ENCODE measurements around the gene MBD3L4. TPM values are rescaled to one million over a fixed set of nuclear protein-coding genes. Genes with fewer than 3 reads are reported as not detected.

MBD3L4 gene
- total RNA-seq, 4 donors from 2014 or later, result not detected

- Histone ChIP-seq H3K9me3 (no peaks in the 10 kb centered on the region), H3K4me3 (no peak overlapping the region), H3K36me3 (no peaks in the 10 kb centered on the region), H3K27ac (no peak overlapping the region), H3K4me1 (no peaks in the 10 kb centered on the region), H3K27me3 (peaks cover 8% of the 10 kb centered on the region)
- ATAC-seq, result no peak
- WGBS, 2 donors (ENCODE audit: low coverage in 1 of 2), result 85 to 91% methylated on average over 4 to 14 of the region's 18 CpGs
- no peak for TF ChIP-seq POLR2AphosphoS5 (IDR thresholded peaks at IDR 0.05)
- no peak for TF ChIP-seq EP300 (IDR thresholded peaks at IDR 0.05)
Observed at GRCh38 chr19:7004313-7004931, 35.6 kb downstream of the MBD3L4 start.

- Histone ChIP-seq H3K9me3 (no peaks in the 10 kb centered on the region), H3K27me3 (peaks cover 8% of the 10 kb centered on the region), H3K36me3 (no peaks in the 10 kb centered on the region), H3K27ac (no peak overlapping the region), H3K4me1 (no peaks in the 10 kb centered on the region), H3K4me3 (no peak overlapping the region)
- TF ChIP-seq POLR2A (IDR thresholded peaks at IDR 0.05) (no peak), POLR2AphosphoS5 (IDR thresholded peaks at IDR 0.05) (no peak), EP300 (IDR thresholded peaks at IDR 0.05) (no peak), CTCF (IDR thresholded peaks at IDR 0.05) (no peak)
- no peak for ATAC-seq
- WGBS, 2 donors (ENCODE audit: low coverage in 1 of 2), result 67 to 79% methylated on average over 1 of the region's 1 CpG
Observed at GRCh38 chr19:7000816-7001215, 39.2 kb downstream of the MBD3L4 start.

- 53 to 57% methylated on average over 3 of the region's 3 CpGs for WGBS, 2 donors (ENCODE audit: low coverage in 1 of 2)
- Histone ChIP-seq H3K27ac (no peak overlapping the region), H3K9me3 (no peaks in the 10 kb centered on the region), H3K27me3 (peaks cover 8% of the 10 kb centered on the region), H3K36me3 (no peaks in the 10 kb centered on the region), H3K4me1 (no peaks in the 10 kb centered on the region), H3K4me3 (no peak overlapping the region)
- ATAC-seq, result no peak
- TF ChIP-seq CTCF (IDR thresholded peaks at IDR 0.05) (no peak), EP300 (IDR thresholded peaks at IDR 0.05) (no peak), POLR2AphosphoS5 (IDR thresholded peaks at IDR 0.05) (no peak), POLR2A (IDR thresholded peaks at IDR 0.05) (no peak)
Observed at GRCh38 chr19:7000333-7000732, 39.6 kb downstream of the MBD3L4 start.

GRCh38 chr19:6999933-7000332 lies 40.0 kb downstream of the MBD3L4 start:
- H3K27ac ChIP-seq, result no peak overlapping the region
- H3K27me3 ChIP-seq, result peaks cover 8% of the 10 kb centered on the region
- 57% methylated on average over 7 of the region's 7 CpGs; no CpG with 5 or more reads in 1 of the 2 donors for WGBS, 2 donors (ENCODE audit: low coverage in 1 of 2)
- ATAC-seq, result no peak
- H3K4me3 ChIP-seq, result no peak overlapping the region
- H3K9me3 ChIP-seq, result no peaks in the 10 kb centered on the region
- TF ChIP-seq POLR2A (IDR thresholded peaks at IDR 0.05), result no peak
- TF ChIP-seq CTCF (IDR thresholded peaks at IDR 0.05), result no peak
- TF ChIP-seq POLR2AphosphoS5 (IDR thresholded peaks at IDR 0.05), result no peak
- no peak for TF ChIP-seq EP300 (IDR thresholded peaks at IDR 0.05)
- H3K36me3 ChIP-seq, result no peaks in the 10 kb centered on the region
- H3K4me1 ChIP-seq, result no peaks in the 10 kb centered on the region

- Histone ChIP-seq H3K27me3 (peaks cover 8% of the 10 kb centered on the region), H3K27ac (no peak overlapping the region), H3K4me1 (no peaks in the 10 kb centered on the region), H3K36me3 (no peaks in the 10 kb centered on the region), H3K9me3 (no peaks in the 10 kb centered on the region), H3K4me3 (no peak overlapping the region)
- TF ChIP-seq POLR2AphosphoS5 (IDR thresholded peaks at IDR 0.05), result no peak
- TF ChIP-seq CTCF (IDR thresholded peaks at IDR 0.05), result no peak
- no peak for TF ChIP-seq EP300 (IDR thresholded peaks at IDR 0.05)
- no peak for TF ChIP-seq POLR2A (IDR thresholded peaks at IDR 0.05)
- ATAC-seq, result no peak
- WGBS, 2 donors (ENCODE audit: low coverage in 1 of 2), result 67 to 78% methylated on average over 1 to 10 of the region's 15 CpGs
Observed at GRCh38 chr19:6997679-6998445, 42.1 kb downstream of the MBD3L4 start.
